HG03432 (cell line): ENCODE results near the gene TAF1B.
A peak's percentile ranks its signal among the peaks of the same experiment; 100 is the strongest.
"Not testable (repeated sequence)": the region's sequence is repeated elsewhere in the genome, so short reads cannot be mapped to it uniquely, and the experiment has no call there.

Experiments
- ATAC-seq: cut with Tn5 transposase; IDR thresholded peaks from one replicate; pipeline ENCODE4 v1.9.1; 2021; ENCODE audit warnings: mild to moderate bottlenecking, moderate library complexity; ENCODE audit not compliant: unreplicated experiment

Gene TAF1B

GRCh38 chr2:9830685-9831410 is 12.4 kb upstream of the TAF1B start:
- ATAC-seq = no peak

GRCh38 chr2:9831670-9832069 is 11.6 kb upstream of the TAF1B start:
- ATAC-seq = no peak

GRCh38 chr2:9832586-9832985 is 10.7 kb upstream of the TAF1B start:
- ATAC-seq = no peak

GRCh38 chr2:9835068-9835467 is 8.2 kb upstream of the TAF1B start:
- not testable (repeated sequence) for ATAC-seq

- no peak for ATAC-seq
Observed at GRCh38 chr2:9836074-9836473, 7.2 kb upstream of the TAF1B start.

GRCh38 chr2:9836517-9836916 is 6.8 kb upstream of the TAF1B start:
- ATAC-seq = no peak

- ATAC-seq = no peak
Observed at GRCh38 chr2:9837451-9837850, 5.8 kb upstream of the TAF1B start.

GRCh38 chr2:9838391-9838790 is 4.9 kb upstream of the TAF1B start:
- no peak for ATAC-seq

- ATAC-seq = no peak
Observed at GRCh38 chr2:9842487-9843228, 616 bp upstream of the TAF1B start.

GRCh38 chr2:9844036-9844483 is 786 bp downstream of the TAF1B start:
- ATAC-seq = no peak

GRCh38 chr2:9844576-9844975 is 1.3 kb downstream of the TAF1B start:
- ATAC-seq = peak; percentile 37

GRCh38 chr2:9846554-9846953 is 3.3 kb downstream of the TAF1B start:
- no peak for ATAC-seq

GRCh38 chr2:9847140-9847539 is 3.9 kb downstream of the TAF1B start:
- no peak for ATAC-seq

- no peak for ATAC-seq
Observed at GRCh38 chr2:9852881-9853280, 9.6 kb downstream of the TAF1B start.

- no peak for ATAC-seq
Observed at GRCh38 chr2:9857814-9858729, 14.8 kb downstream of the TAF1B start.

GRCh38 chr2:9858730-9859068 is 15.4 kb downstream of the TAF1B start:
- ATAC-seq = no peak

- not testable (repeated sequence) for ATAC-seq
Observed at GRCh38 chr2:9860922-9861580, 17.8 kb downstream of the TAF1B start.

GRCh38 chr2:9867881-9868280 is 24.6 kb downstream of the TAF1B start:
- ATAC-seq = no peak

GRCh38 chr2:9873337-9873736 is 30.1 kb downstream of the TAF1B start:
- ATAC-seq = no peak

GRCh38 chr2:9877026-9877425 is 33.8 kb downstream of the TAF1B start:
- no peak for ATAC-seq

GRCh38 chr2:9877726-9878125 is 34.5 kb downstream of the TAF1B start:
- ATAC-seq = no peak
